Tibial artery (tissue), 4 donors: ENCODE measurements around the gene PFKFB1.

Experiments
- DNase-seq, 2 donors: peaks; one replicate each; pipeline ENCODE4 v3.0.0-alpha.2; 2019
- H3K27ac ChIP-seq, 2 donors: fragments of 200-600 bp; sonication (generic) in 1 of 2; 1 replicate in 1 of 2; 2 replicates in 1 of 2; pipeline ENCODE4 v1.5.1; 2018 to 2019; ENCODE audit warnings: mild to moderate bottlenecking in 1 of 2
- H3K27me3 ChIP-seq, 2 donors: fragments of 200-600 bp; sonication (generic) in 1 of 2; one replicate each; pipeline versions ENCODE4 v1.5.1 to v1.6.0; 2016 to 2019
- H3K36me3 ChIP-seq, 3 donors: fragments of 200-600 bp; sonication (generic) in 2 of 3; one replicate each; pipeline ENCODE4 v1.5.1; 2016 to 2019; ENCODE audit warnings: mild to moderate bottlenecking in 2 of 3
- H3K4me1 ChIP-seq, 4 donors: fragments of 200-600 bp; sonication (generic) in 2 of 4; 1 replicate in 3 of 4; 2 replicates in 1 of 4; pipeline ENCODE4 v1.5.1; 2016 to 2019
- H3K4me3 ChIP-seq, 2 donors: fragments of 200-600 bp; sonication (generic) in 1 of 2; 1 replicate in 1 of 2; 2 replicates in 1 of 2; pipeline ENCODE4 v1.5.1; 2018 to 2019; ENCODE audit warnings: mild to moderate bottlenecking in 2 of 2
- H3K9me3 ChIP-seq, 3 donors: fragments of 200-600 bp; sonication (generic) in 1 of 3; one replicate each; pipeline ENCODE4 v1.5.1; 2016 to 2019
- CTCF ChIP-seq, 2 experiments: fragments of 200-600 bp in 1 of 2; fragments of 450-650 bp in 1 of 2; IDR thresholded peaks; one replicate each; pipeline ENCODE4 v1.5.1; 2017 to 2019; ENCODE audit warnings: antibody characterized with exemption in 2 of 2, mild to moderate bottlenecking in 1 of 2, moderate library complexity in 1 of 2
- intact Hi-C: fragments of 100-400 bp; cut with DNase I; formaldehyde crosslinking; loops from one replicate; pipeline ENCODE4 v1.15.0; 2023; ENCODE audit warnings: low total_unique reads

The PFKFB1 gene

GRCh38 chrX:55004231-55004630 lies 10.2 kb upstream of the PFKFB1 start:
- H3K27me3 ChIP-seq = no peaks in the 10 kb centered on the region
- no peaks in the 10 kb centered on the region for H3K9me3 ChIP-seq
- peaks cover 0 to 24% (median 5%) of the 10 kb centered on the region in 4 donors for H3K4me1 ChIP-seq
- intact Hi-C loops = no loop called here
- no peak overlapping the region for H3K4me3 ChIP-seq
- no peak overlapping the region for H3K27ac ChIP-seq
- no peak for TF ChIP-seq CTCF (IDR thresholded peaks at IDR 0.05)
- H3K36me3 ChIP-seq = peaks cover 0 to 45% (median 25%) of the 10 kb centered on the region in 3 donors
- no peak for DNase-seq

- no peaks in the 10 kb centered on the region for H3K27me3 ChIP-seq
- DNase-seq = peak; percentile 91 to 95
- H3K4me3 ChIP-seq = peak within 1 kb of the TSS; percentile 57 to 69
- intact Hi-C loops = no loop called here
- H3K27ac ChIP-seq = peak within 1 kb of the TSS; percentile 74 to 79
- peaks cover 0 to 13% (median 0%) of the 10 kb centered on the region in 4 donors for H3K4me1 ChIP-seq
- H3K9me3 ChIP-seq = no peaks in the 10 kb centered on the region
- H3K36me3 ChIP-seq = peaks cover 0 to 23% (median 16%) of the 10 kb centered on the region in 3 donors
- TF ChIP-seq CTCF (IDR thresholded peaks at IDR 0.05) = no peak
These were observed 6.0 kb upstream of the PFKFB1 start, which contains the start of gene APEX2 for GRCh38 chrX:54999717-55000598. Gene APEX2, plus strand, starts transcription at chrX:55000363. Its CDS starts 60 bp downstream, at chrX:55000423.

- no peak for TF ChIP-seq CTCF (IDR thresholded peaks at IDR 0.05)
- Histone ChIP-seq H3K27me3 (no peaks in the 10 kb centered on the region), H3K4me1 (peaks cover 0 to 4% (median 0%) of the 10 kb centered on the region in 4 donors), H3K9me3 (no peaks in the 10 kb centered on the region), H3K4me3 (no peak overlapping the region), H3K27ac (no peak overlapping the region), H3K36me3 (no peaks in the 10 kb centered on the region)
- intact Hi-C loops = no loop called here
- DNase-seq = no peak
These were observed 1.6 kb upstream of the PFKFB1 start for GRCh38 chrX:54995621-54996020.

- Histone ChIP-seq H3K36me3 (no peaks in the 10 kb centered on the region), H3K27me3 (no peaks in the 10 kb centered on the region), H3K4me3 (no peak overlapping the region), H3K4me1 (peaks cover 0 to 4% (median 0%) of the 10 kb centered on the region in 4 donors), H3K27ac (no peak overlapping the region), H3K9me3 (no peaks in the 10 kb centered on the region)
- TF ChIP-seq CTCF (IDR thresholded peaks at IDR 0.05) = no peak
- intact Hi-C loops = no loop called here
- DNase-seq = no peak
These were observed 822 bp upstream of the PFKFB1 start for GRCh38 chrX:54994668-54995351.

GRCh38 chrX:54992911-54993622 lies 921 bp downstream of the PFKFB1 start:
- intact Hi-C loops = no loop called here
- no peak for TF ChIP-seq CTCF (IDR thresholded peaks at IDR 0.05)
- no peak overlapping the region for H3K4me3 ChIP-seq
- H3K9me3 ChIP-seq = no peaks in the 10 kb centered on the region
- H3K36me3 ChIP-seq = no peaks in the 10 kb centered on the region
- no peaks in the 10 kb centered on the region for H3K27me3 ChIP-seq
- DNase-seq = no peak
- H3K4me1 ChIP-seq = no peaks in the 10 kb centered on the region
- H3K27ac ChIP-seq = no peak overlapping the region
